ENCODE measurements around the gene ARHGDIG. TPM values are rescaled to one million over a fixed set of nuclear protein-coding genes. Genes with fewer than 3 reads are reported as not detected.

ARHGDIG gene
- total and polyA plus RNA-seq, 9 of the 15 experiments (the other 6 are each of a cell fraction or from before 2014, with no cell fraction given): 0.36 to 2.5 (median 0.64) TPM; not detected in 2

GRCh38 chr16:283033-283805 is 2.8 kb downstream of the ARHGDIG start, which contains the start of gene PDIA2:
PDIA2 (plus strand) TSS chr16:283164; CDS start chr16:283170, 6 bp downstream.
- Histone ChIP-seq H3K9ac (ENCODE audit: insufficient read depth in 1 of 2, low read depth in 2 of 2, low read length in 2 of 2) (peak within 1 kb of the TSS in 1 of 2 experiments; percentile 17; a peak in 1 of 4 replicates), H3K4me1 (replicated peaks in 1 of 2; ENCODE audit: control insufficient read depth in 2 of 2, insufficient read depth in 2 of 2, low read length in 2 of 2) (peaks cover 0 to 63% of the 10 kb centered on the region in 2 experiments; a peak in 2 of 5 replicates), H3K27me3 (ENCODE audit: control insufficient read depth in 2 of 2, insufficient read depth in 2 of 2, low read length in 2 of 2) (no peaks in the 10 kb centered on the region), H3K27ac (ENCODE audit: extremely low read depth, low read depth, low read length) (no peak within 1 kb of the TSS), H3K36me3 (ENCODE audit: control insufficient read depth, insufficient read depth, low read length) (peaks cover 17% of the 10 kb centered on the region; the same call in 1 of the 3 replicates), H3K9me1 (ENCODE audit: control insufficient read depth, insufficient read depth, low read length) (no peaks in the 10 kb centered on the region), H3K79me2 (ENCODE audit: control insufficient read depth, insufficient read depth, low read length) (no peaks in the 10 kb centered on the region), H2AFZ (ENCODE audit: low read depth, low read length) (no peak within 1 kb of the TSS), H3K4me3 (no peak within 1 kb of the TSS), H3K9me3 (replicated peaks; ENCODE audit: control insufficient read depth, insufficient read depth, low read depth, low read length) (no peaks in the 10 kb centered on the region), H4K20me1 (replicated peaks; ENCODE audit: control insufficient read depth, insufficient read depth, low read length) (no peaks in the 10 kb centered on the region), H3K4me2 (ENCODE audit: insufficient read depth, low read length) (no peak within 1 kb of the TSS)
- FAIRE-seq (no peak), DNase-seq (ENCODE audit: extremely low read depth in 1 of 4, low spot score in 3 of 4) (no peak), ATAC-seq (no peak)
- BruUV-seq (replicated peaks): no TSS peak
- in situ Hi-C loops (cut with MboI): no loop called here
- ChIA-PET CTCF (ENCODE audit: low intra/inter-chr PET ratio) (no interaction called here), POLR2A (interaction anchor here (0.7 to 1.4 kb wide), 2 partner anchors 19 to 187 kb away, joined by 3 to 4 read pairs; no protein-coding TSS in a partner anchor)
- 52% methylated on average over 15 of the region's 25 CpGs for WGBS (ENCODE audit: insufficient coverage, low coverage, missing lambda C conversion rate)
- intact Hi-C loops (cut with micrococcal nuclease): no loop called here
- TF ChIP-seq HLTF (IDR thresholded peaks at IDR 0.05) (no peak), ZNF324 (CRISPR knock-in tag; IDR thresholded peaks at IDR 0.05) (no peak)
